Gastrocnemius medialis (tissue), 4 donors: Measurements from ENCODE around the gene CXCL3.

Source experiments
- CTCF ChIP-seq, 5 experiments: fragments of 450-650 bp in 3 of 5; fragments of 200-600 bp in 2 of 5; sonication (generic) in 2 of 5; IDR thresholded peaks in 4 of 5; conservative IDR thresholded peaks in 1 of 5; 1 replicate in 4 of 5; 2 replicates in 1 of 5; pipeline ENCODE4 v1.5.1; 2016 to 2019; ENCODE audit warnings: antibody characterized with exemption in 5 of 5, mild to moderate bottlenecking in 3 of 5, moderate library complexity in 3 of 5
- POLR2A ChIP-seq, 2 donors: fragments of 450-650 bp; IDR thresholded peaks; one replicate each; pipeline ENCODE4 v1.6.1; 2017; ENCODE audit warnings: antibody characterized with exemption in 2 of 2, mild to moderate bottlenecking in 2 of 2, moderate library complexity in 2 of 2

DNA sequence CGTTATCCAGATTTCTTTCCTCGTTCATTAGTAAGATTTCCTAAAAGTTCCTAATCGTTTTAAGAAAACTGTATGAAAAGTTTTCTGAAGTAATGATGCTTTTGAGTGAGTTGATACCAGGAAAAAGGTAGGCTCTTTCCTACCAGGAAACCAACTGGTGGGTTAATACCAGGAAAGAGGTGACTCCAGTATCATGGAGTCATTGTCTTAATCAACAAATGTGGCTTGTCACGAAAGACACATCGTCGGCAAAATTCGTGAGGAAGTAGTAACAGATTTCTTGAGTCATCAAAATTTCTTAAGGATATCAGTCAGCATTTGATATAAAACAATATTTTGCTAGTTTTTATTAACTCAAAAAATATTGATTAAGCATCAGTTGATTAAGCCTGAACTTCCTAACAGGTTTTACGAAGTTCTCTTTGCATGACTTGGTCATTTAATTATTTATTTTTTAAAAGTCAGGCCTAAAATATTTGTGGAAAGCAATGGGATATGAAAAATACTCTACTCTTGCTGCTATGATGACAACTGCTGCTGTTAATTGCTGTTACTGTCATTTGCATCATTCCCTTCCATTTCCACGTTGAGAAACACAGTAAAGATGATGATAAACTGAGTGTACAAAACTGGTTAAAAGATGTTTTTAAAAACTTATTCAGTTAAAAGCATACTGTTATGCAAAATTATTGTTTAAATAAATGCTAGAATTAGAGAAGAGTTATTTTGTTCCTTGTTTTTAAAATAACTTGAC, 47.3 kb downstream of the CXCL3 start:
- TF ChIP-seq POLR2A (IDR thresholded peaks at IDR 0.05) (no peak), CTCF (IDR thresholded peaks at IDR 0.05 in 4 of 5, conservative IDR thresholded peaks at IDR 0.05 in 1 of 5) (no peak)
